GM03348 (cell line): Measurements from ENCODE around the gene ATP5PD.

Experiments used
- DNase-seq: peaks from one replicate; pipeline ENCODE4 v3.0.0; 2012; ENCODE audit warnings: low spot score

ATP5PD gene

GRCh38 chr17:74994440-74994839 lies 52.3 kb downstream of the ATP5PD start:
- DNase-seq, result peak; percentile 49

DNA sequence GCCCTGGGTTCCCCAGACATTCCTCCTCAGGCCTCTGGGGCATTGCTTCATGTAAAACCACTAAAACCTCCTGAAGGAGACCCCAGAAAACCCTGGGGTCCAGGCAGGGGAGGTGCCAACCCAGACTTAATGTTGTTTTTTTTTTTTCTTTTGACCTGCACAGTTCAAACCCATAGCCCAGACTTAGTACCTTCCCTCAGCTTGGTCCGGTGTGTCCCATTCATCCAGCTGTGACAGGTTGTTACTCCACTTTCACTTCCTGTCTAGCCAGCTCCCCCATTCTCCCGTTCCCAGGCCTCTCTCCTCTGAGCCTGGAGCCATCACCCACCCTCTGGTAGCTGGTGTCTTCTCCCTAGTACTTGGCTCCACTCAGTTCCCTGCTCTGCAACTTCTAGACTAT lies 54.5 kb downstream of the ATP5PD start:
- no peak for DNase-seq

DNA sequence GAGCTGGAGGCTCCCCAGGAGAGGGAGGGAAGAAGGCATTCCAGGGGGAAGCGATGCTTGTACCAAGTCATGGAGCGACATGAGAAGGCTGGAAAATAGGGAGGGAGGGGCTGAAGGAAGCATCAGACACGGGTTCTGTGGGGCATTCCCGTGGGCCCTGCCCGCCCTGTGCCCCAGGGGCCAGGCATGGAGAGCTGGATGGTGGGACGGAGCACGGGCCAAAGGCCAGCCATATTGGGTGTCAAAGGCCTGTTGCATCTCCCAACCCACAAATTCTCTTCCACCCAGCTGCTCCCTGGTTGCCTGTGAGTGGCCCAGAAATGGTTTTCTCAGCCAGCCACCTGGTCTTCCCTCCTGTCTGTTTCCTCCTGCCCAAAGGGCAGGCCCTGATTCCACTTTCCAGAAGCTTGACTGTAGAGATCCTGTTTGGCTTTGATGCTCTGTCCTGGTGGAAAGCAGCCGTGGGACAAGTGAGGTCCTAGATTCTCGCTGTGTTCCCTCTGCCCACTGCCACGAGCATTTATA lies 56.1 kb downstream of the ATP5PD start:
- DNase-seq, result no peak
